GM12878 (cell line): Measurements from ENCODE around the gene SEL1L3. TPM values are rescaled to one million over a fixed set of nuclear protein-coding genes. Genes with fewer than 3 reads are reported as not detected.

Experiments
- ATAC-seq: fragments of 200-7000 bp; cut with Tn5 transposase; 3 replicates; pipeline ENCODE4 v1.9.1; 2020; ENCODE audit warnings: mild to moderate bottlenecking, moderate library complexity
- BruUV-seq: library from RNA; stranded (reverse); fragments of 400-500 nt; replicated peaks from 2 replicates; lab custom pipeline; 2021; lab: Mats Ljungman, UMichigan
- CTCF ChIA-PET: fragments of 300-600 bp; sonication (Branson Sonifier 250); formaldehyde crosslinking; extraction: SDS; loops from one replicate; lab custom pipeline; 2021; ENCODE audit warnings: inconsistent platforms; lab: Yijun Ruan, JAX
- POLR2A ChIA-PET: fragments of 350-600 bp; formaldehyde crosslinking; extraction: SDS; loops from one replicate; lab custom pipeline; 2021; ENCODE audit warnings: inconsistent platforms; lab: Charles Lee
- RAD21 ChIA-PET: fragments of 300-600 bp; sonication (Branson Sonifier 250); formaldehyde crosslinking; loops from one replicate; lab custom pipeline; 2023; ENCODE audit warnings: antibody characterized with exemption; ENCODE audit not compliant: unreplicated experiment; lab: Charles Lee
- SMC1A ChIA-PET: fragments of 300-600 bp; sonication (Branson Sonifier 250); formaldehyde crosslinking; loops from one replicate; lab custom pipeline; 2023; ENCODE audit not compliant: unreplicated experiment, uncharacterized antibody; lab: Charles Lee
- DNase-seq: peaks from one replicate; pipeline ENCODE4 v3.0.0-alpha.2; 2011; ENCODE audit warnings: low read depth, low spot score
- FAIRE-seq: peaks from 3 replicates; lab custom pipeline; 2011; peaks lifted over from hg19 to GRCh38; lab: Jason Lieb, UNC
- H2AFZ ChIP-seq: 2 replicates; pipeline ENCODE4 v1.6.0; 2011; ENCODE audit warnings: low read depth, low read length, control low read depth; ENCODE audit not compliant: control insufficient read depth
- H3K27ac ChIP-seq: 2 replicates; pipeline ENCODE4 v1.5.1; 2011; ENCODE audit warnings: control low read depth; ENCODE audit not compliant: control insufficient read depth, insufficient read depth
- H3K27me3 ChIP-seq, 2 experiments: replicated peaks in 1 of 2; 2 replicates each; pipeline versions ENCODE4 v1.6.0 to v1.6.1; 2011; ENCODE audit warnings: low read length in 1 of 2; ENCODE audit not compliant: control insufficient read depth in 2 of 2, insufficient read depth in 2 of 2
- H3K36me3 ChIP-seq, 2 experiments: 2 replicates each; pipeline ENCODE4 v1.5.1; 2011; ENCODE audit warnings: low read length in 1 of 2; ENCODE audit not compliant: control insufficient read depth in 2 of 2, insufficient read depth in 2 of 2
- H3K4me1 ChIP-seq: 2 replicates; pipeline ENCODE4 v1.6.1; 2011; ENCODE audit warnings: mild to moderate bottlenecking, low read length, moderate library complexity, mixed read lengths; ENCODE audit not compliant: control insufficient read depth, insufficient read depth
- H3K4me2 ChIP-seq: 2 replicates; pipeline ENCODE4 v1.6.0; 2011; ENCODE audit warnings: control low read depth; ENCODE audit not compliant: control insufficient read depth, insufficient read depth
- H3K4me3 ChIP-seq: fragments of 200-600 bp; sonication (generic); 2 replicates; pipeline ENCODE4 v1.5.1; 2016
- H3K79me2 ChIP-seq: 2 replicates; pipeline ENCODE4 v1.6.0; 2011; ENCODE audit warnings: low read length; ENCODE audit not compliant: control insufficient read depth, insufficient read depth
- H3K9ac ChIP-seq: 2 replicates; pipeline ENCODE4 v1.8.0; 2011; ENCODE audit warnings: low read length, control low read depth, mixed read lengths; ENCODE audit not compliant: control insufficient read depth, insufficient read depth
- H3K9me3 ChIP-seq: replicated peaks from 3 replicates; pipeline ENCODE4 v1.5.1; 2011; ENCODE audit warnings: mild to moderate bottlenecking, low read length; ENCODE audit not compliant: control insufficient read depth, insufficient read depth
- H4K20me1 ChIP-seq: 2 replicates; pipeline ENCODE4 v1.6.0; 2011; ENCODE audit not compliant: control insufficient read depth, insufficient read depth
- BCL11A ChIP-seq: IDR thresholded peaks from 2 replicates; pipeline ENCODE4 v1.6.1; 2011; ENCODE audit warnings: low read depth, low read length
- BCLAF1 ChIP-seq: fragments of 450-650 bp; IDR thresholded peaks from 2 replicates; pipeline ENCODE4 v1.6.1; 2017; ENCODE audit warnings: antibody characterized with exemption, mild to moderate bottlenecking, moderate library complexity
- HDAC6 ChIP-seq: fragments of 200-600 bp; sonication (generic); IDR thresholded peaks from one replicate; pipeline ENCODE4 v1.8.0; 2017; ENCODE audit warnings: antibody characterized with exemption; ENCODE audit not compliant: unreplicated experiment
- JUND ChIP-seq: IDR thresholded peaks from 2 replicates; pipeline ENCODE4 v1.6.1; 2012; ENCODE audit warnings: low read depth, mild to moderate bottlenecking, low read length, improper control_type of control experiment, moderate library complexity
- MTA2 ChIP-seq: fragments of 450-650 bp; IDR thresholded peaks from 2 replicates; pipeline ENCODE4 v1.6.1; 2016; ENCODE audit warnings: low read depth, mild to moderate bottlenecking, moderate library complexity
- NFYB ChIP-seq: IDR thresholded peaks from 2 replicates; pipeline ENCODE4 v1.6.1; 2011; ENCODE audit warnings: low read depth, mild to moderate bottlenecking, low read length, improper control_type of control experiment, moderate library complexity; ENCODE audit not compliant: insufficient read depth
- NR2F1 ChIP-seq: fragments of 450-650 bp; conservative IDR thresholded peaks from 2 replicates; pipeline ENCODE4 v1.6.1; 2017; ENCODE audit warnings: mild to moderate bottlenecking
- RB1 ChIP-seq: fragments of 450-650 bp; formaldehyde crosslinking; IDR thresholded peaks from 2 replicates; pipeline ENCODE4 v1.6.1; 2017; ENCODE audit warnings: mild to moderate bottlenecking, borderline replicate concordance
- SRF ChIP-seq, 2 experiments: IDR thresholded peaks; 2 replicates each; pipeline ENCODE4 v1.6.1; 2011; ENCODE audit warnings: low read depth in 2 of 2, low read length in 2 of 2, mild to moderate bottlenecking in 1 of 2, moderate library complexity in 1 of 2
- SUZ12 ChIP-seq: fragments of 200-600 bp; sonication (generic); IDR thresholded peaks from one replicate; pipeline ENCODE4 v1.6.1; 2018; ENCODE audit warnings: antibody characterized with exemption, mild to moderate bottlenecking; ENCODE audit not compliant: unreplicated experiment
- WGBS: methylation state at CpG from one replicate; pipeline ENCODE4 v1.1.6; 2016; ENCODE audit warnings: low lambda C conversion rate; ENCODE audit not compliant: insufficient replicate concordance, insufficient coverage; ENCODE audit errors: missing lambda C conversion rate; 5-methylcytosine and 5-hydroxymethylcytosine counted together
- in situ Hi-C: fragments of 300-500 bp; cut with MboI; formaldehyde crosslinking; loops from 9 replicates; pipeline ENCODE4 v1.14.3; 2018; ENCODE audit warnings: mixed read lengths
- intact Hi-C: fragments of 100-400 bp; cut with micrococcal nuclease; formaldehyde crosslinking; loops from one replicate; pipeline ENCODE4 v1.14.2; 2022; ENCODE audit not compliant: unreplicated experiment
- polyA plus RNA-seq, 11 experiments: library from polyadenylated mRNA; depleted of rRNA in 4 of 11; unstranded in 6 of 11; stranded (reverse) in 5 of 11; fragments of >200 nt; fragmentation: Nextera tagmentation in 4 of 11; fragmentation: Illumina TruSeq in 1 of 11; extraction: Ambion mirVana in 4 of 11; extraction: Trizol in 1 of 11; gene quantifications; 1 replicate in 1 of 11; 2 replicates in 10 of 11; pipeline versions ENCODE4 v1.2.1 to v1.2.3, GENCODE V29; 2011 to 2016; ENCODE audit warnings: inconsistent platforms in 2 of 11, missing spikeins in 2 of 11, low read depth in 1 of 11
- total RNA-seq, 4 experiments: library from RNA; depleted of rRNA in 3 of 4; stranded (reverse); fragments of >200 nt in 3 of 4; fragmentation: Illumina TruSeq in 1 of 4; extraction: Trizol in 1 of 4; gene quantifications; 2 replicates each; pipeline versions ENCODE4 v1.2.1 to v1.2.3, GENCODE V29; 2013 to 2021
- TF ChIP-seq, protein P1 (sequence below): fragments of 450-650 bp; formaldehyde crosslinking; IDR thresholded peaks from 2 replicates; pipeline ENCODE4 v1.5.0; 2022; ENCODE audit warnings: mild to moderate bottlenecking, missing genetic modification characterization
- TF ChIP-seq, protein P2 (sequence below): fragments of 450-650 bp; IDR thresholded peaks from 2 replicates; pipeline ENCODE4 v1.6.1; 2018; ENCODE audit warnings: mild to moderate bottlenecking, low read depth, moderate library complexity; ENCODE audit not compliant: partially characterized antibody
- TF ChIP-seq, protein P3 (sequence below): IDR thresholded peaks from 2 replicates; pipeline ENCODE4 v1.6.1; 2011; ENCODE audit warnings: borderline replicate concordance, low read depth, mild to moderate bottlenecking, moderate library complexity, mixed read lengths, low read length; ENCODE audit not compliant: insufficient read depth; ENCODE audit errors: extremely low read length

The SEL1L3 gene
- total and polyA plus RNA-seq, 10 of the 15 experiments (the other 5 are each of a cell fraction or from before 2014, with no cell fraction given), result 20.4 to 82.2 (median 47.3) TPM

- Histone ChIP-seq H3K27me3 (peaks cover 1 to 6% of the 10 kb centered on the region in 2 experiments; a peak in 3 of 4 replicates), H3K4me3 (no peak overlapping the region), H3K9ac (no peak overlapping the region), H2AFZ (no peak overlapping the region), H3K79me2 (0 out of 2 replicates have a peak, but pooled peaks cover 2% of the 10 kb centered on the region), H3K4me1 (peaks cover 29% of the 10 kb centered on the region), H3K36me3 (no peaks in the 10 kb centered on the region), H3K4me2 (no peak overlapping the region), H3K9me3 (peaks cover 11% of the 10 kb centered on the region; the same call in 2 of the 3 replicates), H3K27ac (no peak overlapping the region), H4K20me1 (no peaks in the 10 kb centered on the region)
- no TSS peak for BruUV-seq
- FAIRE-seq (no peak), ATAC-seq (no peak), DNase-seq (no peak)
- intact Hi-C loops (no loop called here), in situ Hi-C loops (no loop called here)
- RAD21 ChIA-PET, result interaction anchor here (1.0 to 2.9 kb wide), 3 partner anchors 13 to 114 kb away, joined by 3 to 10 read pairs (median 3); no protein-coding TSS in a partner anchor
- CTCF ChIA-PET, result interaction anchor here (0.6 to 1.6 kb wide), 5 partner anchors 10 to 46 kb away, joined by 3 to 4 read pairs (median 3); no protein-coding TSS in a partner anchor
- 36% methylated on average over 4 of the region's 4 CpGs for WGBS
- POLR2A ChIA-PET, result interaction anchor here (1.8 to 2.3 kb wide), 2 partner anchors 8 to 10 kb away, joined by 4 to 8 read pairs; no protein-coding TSS in a partner anchor
- SMC1A ChIA-PET, result interaction anchor here (0.7 to 3.8 kb wide), 5 partner anchors 10 to 47 kb away, joined by 3 to 22 read pairs (median 3); partner anchors contain the start of gene SMIM20
- TF ChIP-seq JUND (no peak), BCL11A (no peak), BCLAF1 (no peak), NFYB (no peak), RB1 (no peak), NR2F1 (no peak), MTA2 (no peak), SUZ12 (no peak), SRF (IDR thresholded peaks at IDR 0.05; ENCODE audit: low read depth in 2 of 2, low read length in 2 of 2) (no peak), HDAC6 (no peak)
- TF ChIP-seq, protein P1, sequence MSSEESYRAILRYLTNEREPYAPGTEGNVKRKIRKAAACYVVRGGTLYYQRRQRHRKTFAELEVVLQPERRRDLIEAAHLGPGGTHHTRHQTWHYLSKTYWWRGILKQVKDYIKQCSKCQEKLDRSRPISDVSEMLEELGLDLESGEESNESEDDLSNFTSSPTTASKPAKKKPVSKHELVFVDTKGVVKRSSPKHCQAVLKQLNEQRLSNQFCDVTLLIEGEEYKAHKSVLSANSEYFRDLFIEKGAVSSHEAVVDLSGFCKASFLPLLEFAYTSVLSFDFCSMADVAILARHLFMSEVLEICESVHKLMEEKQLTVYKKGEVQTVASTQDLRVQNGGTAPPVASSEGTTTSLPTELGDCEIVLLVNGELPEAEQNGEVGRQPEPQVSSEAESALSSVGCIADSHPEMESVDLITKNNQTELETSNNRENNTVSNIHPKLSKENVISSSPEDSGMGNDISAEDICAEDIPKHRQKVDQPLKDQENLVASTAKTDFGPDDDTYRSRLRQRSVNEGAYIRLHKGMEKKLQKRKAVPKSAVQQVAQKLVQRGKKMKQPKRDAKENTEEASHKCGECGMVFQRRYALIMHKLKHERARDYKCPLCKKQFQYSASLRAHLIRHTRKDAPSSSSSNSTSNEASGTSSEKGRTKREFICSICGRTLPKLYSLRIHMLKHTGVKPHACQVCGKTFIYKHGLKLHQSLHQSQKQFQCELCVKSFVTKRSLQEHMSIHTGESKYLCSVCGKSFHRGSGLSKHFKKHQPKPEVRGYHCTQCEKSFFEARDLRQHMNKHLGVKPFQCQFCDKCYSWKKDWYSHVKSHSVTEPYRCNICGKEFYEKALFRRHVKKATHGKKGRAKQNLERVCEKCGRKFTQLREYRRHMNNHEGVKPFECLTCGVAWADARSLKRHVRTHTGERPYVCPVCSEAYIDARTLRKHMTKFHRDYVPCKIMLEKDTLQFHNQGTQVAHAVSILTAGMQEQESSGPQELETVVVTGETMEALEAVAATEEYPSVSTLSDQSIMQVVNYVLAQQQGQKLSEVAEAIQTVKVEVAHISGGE (CRISPR knock-in tag), result no peak
- TF ChIP-seq, protein P2, sequence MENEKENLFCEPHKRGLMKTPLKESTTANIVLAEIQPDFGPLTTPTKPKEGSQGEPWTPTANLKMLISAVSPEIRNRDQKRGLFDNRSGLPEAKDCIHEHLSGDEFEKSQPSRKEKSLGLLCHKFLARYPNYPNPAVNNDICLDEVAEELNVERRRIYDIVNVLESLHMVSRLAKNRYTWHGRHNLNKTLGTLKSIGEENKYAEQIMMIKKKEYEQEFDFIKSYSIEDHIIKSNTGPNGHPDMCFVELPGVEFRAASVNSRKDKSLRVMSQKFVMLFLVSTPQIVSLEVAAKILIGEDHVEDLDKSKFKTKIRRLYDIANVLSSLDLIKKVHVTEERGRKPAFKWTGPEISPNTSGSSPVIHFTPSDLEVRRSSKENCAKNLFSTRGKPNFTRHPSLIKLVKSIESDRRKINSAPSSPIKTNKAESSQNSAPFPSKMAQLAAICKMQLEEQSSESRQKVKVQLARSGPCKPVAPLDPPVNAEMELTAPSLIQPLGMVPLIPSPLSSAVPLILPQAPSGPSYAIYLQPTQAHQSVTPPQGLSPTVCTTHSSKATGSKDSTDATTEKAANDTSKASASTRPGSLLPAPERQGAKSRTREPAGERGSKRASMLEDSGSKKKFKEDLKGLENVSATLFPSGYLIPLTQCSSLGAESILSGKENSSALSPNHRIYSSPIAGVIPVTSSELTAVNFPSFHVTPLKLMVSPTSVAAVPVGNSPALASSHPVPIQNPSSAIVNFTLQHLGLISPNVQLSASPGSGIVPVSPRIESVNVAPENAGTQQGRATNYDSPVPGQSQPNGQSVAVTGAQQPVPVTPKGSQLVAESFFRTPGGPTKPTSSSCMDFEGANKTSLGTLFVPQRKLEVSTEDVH, result no peak
- TF ChIP-seq, protein P3, sequence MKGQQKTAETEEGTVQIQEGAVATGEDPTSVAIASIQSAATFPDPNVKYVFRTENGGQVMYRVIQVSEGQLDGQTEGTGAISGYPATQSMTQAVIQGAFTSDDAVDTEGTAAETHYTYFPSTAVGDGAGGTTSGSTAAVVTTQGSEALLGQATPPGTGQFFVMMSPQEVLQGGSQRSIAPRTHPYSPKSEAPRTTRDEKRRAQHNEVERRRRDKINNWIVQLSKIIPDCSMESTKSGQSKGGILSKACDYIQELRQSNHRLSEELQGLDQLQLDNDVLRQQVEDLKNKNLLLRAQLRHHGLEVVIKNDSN, result no peak
Measured at GRCh38 chr4:25865586-25865985, 2.8 kb upstream of the SEL1L3 start.
